ENCODE measurements around the gene CA6. TPM values are rescaled to one million over a fixed set of nuclear protein-coding genes. Genes with fewer than 3 reads are reported as not detected.

The CA6 gene
- total and polyA plus RNA-seq, 2 of the 8 experiments (the other 6 are each of a cell fraction or from before 2014, with no cell fraction given), result not detected

DNA sequence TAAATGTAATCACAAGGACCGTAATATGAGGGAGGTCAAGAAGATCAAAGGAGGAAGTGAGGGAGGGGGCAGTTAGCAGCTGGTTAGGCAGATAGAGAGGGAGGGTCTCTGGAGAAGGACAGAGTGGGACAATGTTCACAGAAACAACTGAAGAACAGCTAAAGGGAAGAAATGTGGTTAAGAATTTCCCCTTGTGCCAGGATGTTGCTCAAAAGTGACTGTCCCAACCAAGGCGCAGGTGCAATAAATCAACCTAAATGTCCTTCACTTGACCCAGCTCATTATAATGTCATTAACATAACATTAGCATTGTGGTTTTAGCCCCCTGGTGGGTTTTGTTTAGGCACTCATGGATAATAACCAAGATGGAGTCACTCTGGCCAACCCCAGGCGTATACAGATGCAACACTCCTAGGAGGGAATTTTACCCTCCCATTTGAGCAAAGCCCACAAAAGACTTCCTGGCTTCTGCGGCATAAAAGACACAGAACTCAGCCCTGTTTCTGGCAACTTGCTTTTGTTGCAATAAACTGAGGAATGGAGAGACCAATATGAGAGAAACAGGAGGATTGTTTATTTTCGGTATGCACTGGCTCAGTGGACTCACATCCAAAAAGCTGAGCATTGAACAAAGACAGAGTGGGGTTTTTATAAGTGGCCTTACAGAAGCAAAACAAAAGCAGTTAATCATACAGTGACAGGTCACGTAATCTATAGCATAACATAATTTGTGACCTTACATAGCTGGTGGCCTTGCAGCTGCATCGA is 7.3 kb upstream of the CA6 start:
- Histone ChIP-seq H3K4ac (replicated peaks; ENCODE audit: insufficient read length, low read depth, low read length) (no peak overlapping the region), H3K14ac (ENCODE audit: insufficient read length) (no peak overlapping the region), H2BK12ac (ENCODE audit: low read depth, low read length) (no peak overlapping the region), H2BK20ac (ENCODE audit: low read length) (no peak overlapping the region), H2BK15ac (ENCODE audit: low read length) (no peak overlapping the region), H4K5ac (ENCODE audit: insufficient read length, low read depth, low read length) (no peak overlapping the region), H3K79me2 (ENCODE audit: control insufficient read depth in 1 of 2, insufficient read depth in 2 of 2, low read length in 2 of 2) (no peaks in the 10 kb centered on the region), H3K23me2 (ENCODE audit: low read depth, low read length) (no peaks in the 10 kb centered on the region), H3K4me2 (ENCODE audit: insufficient read depth in 1 of 2, low read depth in 2 of 2, low read length in 2 of 2) (no peak overlapping the region), H3K27ac (ENCODE audit: low read depth, low read length) (no peak overlapping the region), H3K27me3 (replicated peaks in 1 of 4; ENCODE audit: control insufficient read depth in 3 of 4, extremely low read depth in 1 of 4, insufficient read depth in 3 of 4, low read length in 3 of 4) (no peaks in the 10 kb centered on the region), H3K56ac (replicated peaks; ENCODE audit: insufficient read length, low read depth, low read length) (no peak overlapping the region), H3K18ac (ENCODE audit: extremely low read depth, low read length) (no peak overlapping the region), H3K79me1 (ENCODE audit: low read depth, low read length) (no peaks in the 10 kb centered on the region), H2BK120ac (replicated peaks; ENCODE audit: low read depth, low read length) (no peak overlapping the region), H4K8ac (ENCODE audit: extremely low read depth, insufficient read depth, low read length) (no peak overlapping the region), H2AFZ (ENCODE audit: low read length) (no peak overlapping the region), H2AK5ac (ENCODE audit: low read depth, low read length) (no peak overlapping the region), H3K23ac (ENCODE audit: insufficient read length) (no peak overlapping the region), H4K20me1 (replicated peaks in 1 of 2; ENCODE audit: control insufficient read depth in 1 of 2, insufficient read depth in 2 of 2, low read length in 2 of 2) (no peaks in the 10 kb centered on the region), H2BK5ac (ENCODE audit: low read depth, low read length) (no peak overlapping the region), H3K4me3 (ENCODE audit: extremely low read depth in 1 of 4, insufficient read depth in 2 of 4, low read depth in 3 of 4, low read length in 4 of 4) (no peak overlapping the region), H3K36me3 (ENCODE audit: control insufficient read depth in 2 of 4, insufficient read depth in 4 of 4, low read length in 3 of 4) (no peaks in the 10 kb centered on the region), H3K4me1 (replicated peaks in 1 of 4; ENCODE audit: control insufficient read depth in 3 of 4, insufficient read depth in 4 of 4, low read length in 3 of 4) (peaks cover 0 to 10% (median 4%) of the 10 kb centered on the region in 4 experiments; a peak in 6 of 7 replicates), H3K9ac (replicated peaks in 1 of 4; ENCODE audit: extremely low read depth in 1 of 4, low read depth in 3 of 4, low read length in 3 of 4) (no peak overlapping the region), H4K91ac (replicated peaks; ENCODE audit: insufficient read length, low read length) (no peak overlapping the region), H3K9me3 (ENCODE audit: insufficient read depth in 2 of 2, low read depth in 1 of 2, low read length in 1 of 2) (0 out of 4 replicates have a peak, but pooled peaks cover 0 to 5% of the 10 kb centered on the region in 2 experiments)
- POLR2A ChIA-PET (ENCODE audit: partially characterized antibody), result interaction anchor here (0.9 kb wide), 1 partner anchor 69 kb away, joined by 3 read pairs; no protein-coding TSS in a partner anchor
- CTCF ChIA-PET (ENCODE audit: partially characterized antibody), result interaction anchor here (0.7 to 4.6 kb wide), 3 partner anchors 8 to 66 kb away, joined by 3 to 18 read pairs (median 12); no protein-coding TSS in a partner anchor
- TF ChIP-seq SAP30 (IDR thresholded peaks at IDR 0.05; ENCODE audit: insufficient read depth, insufficient replicate concordance, low read length), result no peak
- no peak for TF ChIP-seq CEBPB (IDR thresholded peaks at IDR 0.05; ENCODE audit: low read depth, low read length)
- no peak for TF ChIP-seq RFX5 (IDR thresholded peaks at IDR 0.05; ENCODE audit: borderline replicate concordance, low read depth, low read length)
- no peak for TF ChIP-seq EGR1 (IDR thresholded peaks at IDR 0.05; ENCODE audit: borderline replicate concordance, low read depth, low read length)
- TF ChIP-seq CBX5 (IDR thresholded peaks at IDR 0.05; ENCODE audit: low read depth, low read length), result no peak
- no peak for TF ChIP-seq EP300 (IDR thresholded peaks at IDR 0.05; ENCODE audit: borderline replicate concordance in 1 of 2, low read depth in 2 of 2, low read length in 2 of 2)
- no peak for TF ChIP-seq KDM1A (IDR thresholded peaks at IDR 0.05; ENCODE audit: borderline replicate concordance, low read length)
- no peak for TF ChIP-seq SIRT6 (IDR thresholded peaks at IDR 0.05; ENCODE audit: low read length)
- no peak for TF ChIP-seq RBBP5 (IDR thresholded peaks at IDR 0.05; ENCODE audit: borderline replicate concordance, low read depth, low read length)
- TF ChIP-seq, protein P1, sequence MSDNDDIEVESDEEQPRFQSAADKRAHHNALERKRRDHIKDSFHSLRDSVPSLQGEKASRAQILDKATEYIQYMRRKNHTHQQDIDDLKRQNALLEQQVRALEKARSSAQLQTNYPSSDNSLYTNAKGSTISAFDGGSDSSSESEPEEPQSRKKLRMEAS (IDR thresholded peaks at IDR 0.05), result no peak
- no peak for TF ChIP-seq FOSL1 (IDR thresholded peaks at IDR 0.05; ENCODE audit: insufficient read depth, low read depth, low read length)
- TF ChIP-seq CHD2 (IDR thresholded peaks at IDR 0.05; ENCODE audit: low read length), result no peak
- 94% methylated on average over 7 of the region's 7 CpGs; no CpG with 5 or more reads in 1 of the 2 experiments for WGBS, 2 experiments (ENCODE audit: extremely low coverage in 1 of 2, insufficient coverage in 1 of 2, insufficient read length in 1 of 2, insufficient replicate concordance in 2 of 2, low coverage in 1 of 2, low lambda C conversion rate in 2 of 2, missing lambda C conversion rate in 1 of 2)
- no peak for FAIRE-seq
- DNase-seq (ENCODE audit: low read depth in 1 of 2, low spot score in 2 of 2), result no peak
